ENCODE data around the gene ERGIC1. TPM values are rescaled to one million over a fixed set of nuclear protein-coding genes. Genes with fewer than 3 reads are reported as not detected.

ERGIC1 gene
- total and polyA plus RNA-seq, 8 donors, result 54.8 to 101 (median 75.6) TPM

DNA sequence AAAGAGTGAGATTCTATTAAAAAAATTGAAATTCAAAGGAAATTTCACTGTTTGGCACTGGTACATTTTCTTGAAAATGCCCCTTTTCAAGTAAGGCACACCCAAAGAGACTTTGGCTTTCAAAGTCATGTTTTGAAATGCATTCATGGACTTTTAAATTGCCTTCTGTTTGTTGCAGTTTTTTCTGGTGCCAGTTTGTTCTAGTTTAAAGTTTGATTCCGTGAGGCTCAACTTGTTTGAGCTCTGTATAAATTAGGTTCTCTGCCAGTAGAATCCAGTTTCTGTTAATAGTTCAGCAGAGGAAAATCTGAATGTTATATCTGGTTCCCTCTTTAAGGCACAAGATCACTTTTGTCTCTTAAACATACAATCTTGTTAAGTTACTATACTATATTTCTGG is 165.9 kb downstream of the ERGIC1 start:
- DNase-seq (no peak), FAIRE-seq (no peak), ATAC-seq (peak in 2 of 4 donors; percentile 46 to 47)
- intact Hi-C loops (cut with DNase I), result no loop called here
- Histone ChIP-seq H3K9me3 (no peaks in the 10 kb centered on the region), H3K4me1 (peaks cover 0 to 13% (median 10%) of the 10 kb centered on the region in 3 donors), H3K27me3 (no peaks in the 10 kb centered on the region), H3K4me3 (no peak overlapping the region), H3K36me3 (peaks cover 0 to 5% (median 3%) of the 10 kb centered on the region in 3 donors), H3K27ac (no peak overlapping the region)
- 20 to 38% methylated on average over 1 of the region's 1 CpG for WGBS, 2 donors
- TF ChIP-seq, protein P1, sequence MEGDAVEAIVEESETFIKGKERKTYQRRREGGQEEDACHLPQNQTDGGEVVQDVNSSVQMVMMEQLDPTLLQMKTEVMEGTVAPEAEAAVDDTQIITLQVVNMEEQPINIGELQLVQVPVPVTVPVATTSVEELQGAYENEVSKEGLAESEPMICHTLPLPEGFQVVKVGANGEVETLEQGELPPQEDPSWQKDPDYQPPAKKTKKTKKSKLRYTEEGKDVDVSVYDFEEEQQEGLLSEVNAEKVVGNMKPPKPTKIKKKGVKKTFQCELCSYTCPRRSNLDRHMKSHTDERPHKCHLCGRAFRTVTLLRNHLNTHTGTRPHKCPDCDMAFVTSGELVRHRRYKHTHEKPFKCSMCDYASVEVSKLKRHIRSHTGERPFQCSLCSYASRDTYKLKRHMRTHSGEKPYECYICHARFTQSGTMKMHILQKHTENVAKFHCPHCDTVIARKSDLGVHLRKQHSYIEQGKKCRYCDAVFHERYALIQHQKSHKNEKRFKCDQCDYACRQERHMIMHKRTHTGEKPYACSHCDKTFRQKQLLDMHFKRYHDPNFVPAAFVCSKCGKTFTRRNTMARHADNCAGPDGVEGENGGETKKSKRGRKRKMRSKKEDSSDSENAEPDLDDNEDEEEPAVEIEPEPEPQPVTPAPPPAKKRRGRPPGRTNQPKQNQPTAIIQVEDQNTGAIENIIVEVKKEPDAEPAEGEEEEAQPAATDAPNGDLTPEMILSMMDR (IDR thresholded peaks at IDR 0.05), result no peak

DNA sequence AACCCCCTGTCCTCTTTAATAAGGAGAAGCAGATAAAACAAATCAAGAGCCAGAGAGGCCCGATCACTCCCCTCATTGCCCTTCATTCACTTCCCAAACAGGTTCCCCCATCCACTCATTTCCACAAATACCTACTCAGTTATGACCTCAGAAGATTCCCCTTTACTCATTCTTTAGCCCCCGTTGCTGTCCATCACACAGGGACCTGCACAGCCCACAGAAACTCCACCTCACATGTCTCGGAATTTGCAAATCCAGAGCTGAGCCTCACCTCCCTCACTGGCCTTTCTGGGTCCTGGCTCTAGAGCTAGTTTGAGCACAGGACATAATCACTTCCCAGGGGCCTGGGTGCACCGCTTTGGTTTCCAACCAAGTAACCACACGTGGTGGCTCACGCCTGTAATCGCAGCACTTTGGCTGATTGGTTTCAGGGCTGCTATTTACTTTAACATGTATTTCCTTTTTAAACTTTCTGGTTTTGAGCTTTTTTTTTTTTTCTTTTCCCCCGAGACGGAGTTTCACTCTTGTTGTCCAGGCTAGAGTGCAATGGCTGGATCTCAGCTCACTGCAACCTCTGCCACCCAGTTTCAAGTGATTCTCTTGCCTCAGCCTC is 167.3 kb downstream of the ERGIC1 start:
- intact Hi-C loops (cut with DNase I), result no loop called here
- ATAC-seq (peak in 1 of 4 donors; percentile 20), FAIRE-seq (no peak), DNase-seq (no peak)
- H3K27me3 ChIP-seq, result no peaks in the 10 kb centered on the region
- peaks cover 0 to 13% (median 10%) of the 10 kb centered on the region in 3 donors for H3K4me1 ChIP-seq
- WGBS, 2 donors, result 84 to 90% methylated on average over 9 of the region's 9 CpGs
- H3K27ac ChIP-seq, result no peak overlapping the region
- no peaks in the 10 kb centered on the region for H3K9me3 ChIP-seq
- H3K4me3 ChIP-seq, result no peak overlapping the region
- H3K36me3 ChIP-seq, result no peaks in the 10 kb centered on the region
- TF ChIP-seq, protein P1 (IDR thresholded peaks at IDR 0.05), result no peak

Other genes with a start within 250 kb of the ERGIC1 start
- 1 to 10 TPM; 2.8 to 7.8 (median 4.2) TPM for gene NEURL1B, start 193.0 kb upstream of the ERGIC1 start, total RNA-seq
- gene NEURL1B, start 193.0 kb upstream of the ERGIC1 start, polyA plus RNA-seq, result 1 to 10 TPM; 3.4 to 4.5 TPM
- 100 to 1,000 TPM in 1 of 6 donors, 10 to 100 TPM in 5; 18.6 to 198 (median 55.5) TPM for gene DUSP1, start 63.1 kb upstream of the ERGIC1 start, total RNA-seq
- 10 to 100 TPM; 46.3 to 75.1 TPM for gene DUSP1, start 63.1 kb upstream of the ERGIC1 start, polyA plus RNA-seq
- gene RPL26L1, start 125.2 kb downstream of the ERGIC1 start, total RNA-seq, result 10 to 100 TPM in 3 of 6 donors, 1 to 10 TPM in 3; 6.2 to 13.7 (median 10.1) TPM
- 10 to 100 TPM; 19.3 to 29.5 TPM for gene RPL26L1, start 125.2 kb downstream of the ERGIC1 start, polyA plus RNA-seq
- 100 to 1,000 TPM in 1 of 6 donors, 10 to 100 TPM in 5; 60.3 to 135 (median 78.0) TPM for gene ATP6V0E1, start 149.5 kb downstream of the ERGIC1 start, total RNA-seq
- 100 to 1,000 TPM; 115 to 162 TPM for gene ATP6V0E1, start 149.5 kb downstream of the ERGIC1 start, polyA plus RNA-seq
- 10 to 100 TPM in 5 of 6 donors, 1 to 10 TPM in 1; 8.9 to 21.4 (median 11.5) TPM for gene CREBRF, start 222.1 kb downstream of the ERGIC1 start, total RNA-seq
- 1 to 10 TPM; 3.6 to 4.2 TPM for gene CREBRF, start 222.1 kb downstream of the ERGIC1 start, polyA plus RNA-seq